GM21576 (cell line): ENCODE data around the gene CENPM.
A peak's percentile ranks its signal among the peaks of the same experiment; 100 is the strongest.

ENCODE experiments used
- ATAC-seq: cut with Tn5 transposase; IDR thresholded peaks from one replicate; pipeline ENCODE4 v1.9.1; 2021; ENCODE audit warnings: mild to moderate bottlenecking, moderate library complexity; ENCODE audit not compliant: unreplicated experiment

The CENPM gene

GRCh38 chr22:41946629-41947423 lies at the start of gene CENPM:
CENPM (minus strand) TSS chr22:41947152; CDS start chr22:41947076, 76 bp downstream.
- peak; percentile 76 for ATAC-seq

- ATAC-seq = no peak
Measured at GRCh38 chr22:41995211-41995610, 48.3 kb upstream of the CENPM start.

- no peak for ATAC-seq
Measured at GRCh38 chr22:41992496-41992895, 45.5 kb upstream of the CENPM start.

- ATAC-seq = no peak
Measured at GRCh38 chr22:41991111-41991510, 44.2 kb upstream of the CENPM start.

- ATAC-seq = no peak
Measured at GRCh38 chr22:41989246-41989645, 42.3 kb upstream of the CENPM start.

- ATAC-seq = no peak
Measured at GRCh38 chr22:41987276-41987675, 40.3 kb upstream of the CENPM start.

- ATAC-seq = no peak
Measured at GRCh38 chr22:41983513-41984405, 36.8 kb upstream of the CENPM start.

GRCh38 chr22:41982865-41983264 lies 35.9 kb upstream of the CENPM start:
- no peak for ATAC-seq

- no peak for ATAC-seq
Measured at GRCh38 chr22:41979423-41980250, 32.7 kb upstream of the CENPM start.

GRCh38 chr22:41978732-41979131 lies 31.8 kb upstream of the CENPM start:
- no peak for ATAC-seq

GRCh38 chr22:41976961-41977566 lies 30.1 kb upstream of the CENPM start:
- ATAC-seq = no peak

GRCh38 chr22:41976070-41976901 lies 29.3 kb upstream of the CENPM start:
- no peak for ATAC-seq

GRCh38 chr22:41975299-41976069 lies 28.5 kb upstream of the CENPM start:
- ATAC-seq = no peak

GRCh38 chr22:41974691-41975290 lies 27.8 kb upstream of the CENPM start:
- no peak for ATAC-seq

GRCh38 chr22:41971431-41971830 lies 24.5 kb upstream of the CENPM start:
- no peak for ATAC-seq

- ATAC-seq = no peak
Measured at GRCh38 chr22:41970601-41971000, 23.6 kb upstream of the CENPM start.

- no peak for ATAC-seq
Measured at GRCh38 chr22:41969110-41969646, 22.2 kb upstream of the CENPM start, which contains the start of gene SEPTIN3. SEPTIN3 (plus strand) TSS chr22:41969443; CDS start chr22:41971493, 2,050 bp downstream.

GRCh38 chr22:41968601-41969000 lies 21.6 kb upstream of the CENPM start:
- no peak for ATAC-seq
